H1 (cell line): ENCODE measurements around the gene MYLK. TPM values are rescaled to one million over a fixed set of nuclear protein-coding genes. Genes with fewer than 3 reads are reported as not detected.

ENCODE experiments used
- EP300 ChIP-seq, 2 experiments: IDR thresholded peaks; 1 replicate in 1 of 2; 2 replicates in 1 of 2; pipeline ENCODE4 v1.6.1; 2011 to 2012; ENCODE audit warnings: low read depth in 2 of 2, low read length in 2 of 2, mild to moderate bottlenecking in 2 of 2, borderline replicate concordance in 1 of 2, inconsistent platforms in 1 of 2, moderate library complexity in 1 of 2
- HDAC2 ChIP-seq, 2 experiments: fragments of 300-600 bp in 1 of 2; sonication (generic) in 1 of 2; IDR thresholded peaks; 2 replicates each; pipeline ENCODE4 v1.6.1; 2011 to 2012; ENCODE audit warnings: low read depth in 2 of 2, low read length in 2 of 2, mild to moderate bottlenecking in 2 of 2, moderate library complexity in 2 of 2, borderline replicate concordance in 1 of 2, inconsistent platforms in 1 of 2
- NRF1 ChIP-seq: IDR thresholded peaks from 2 replicates; pipeline ENCODE4 v1.6.1; 2011; ENCODE audit warnings: mild to moderate bottlenecking, low read depth, low read length, improper control_type of control experiment
- RXRA ChIP-seq: IDR thresholded peaks from 2 replicates; pipeline ENCODE4 v1.6.1; 2011; ENCODE audit warnings: low read depth, mild to moderate bottlenecking, low read length, moderate library complexity; ENCODE audit not compliant: insufficient read depth
- SIN3A ChIP-seq, 2 experiments: IDR thresholded peaks in 1 of 2; conservative IDR thresholded peaks in 1 of 2; 2 replicates each; pipeline ENCODE4 v1.6.1; 2011 to 2012; ENCODE audit warnings: low read length in 2 of 2, improper control_type of control experiment in 1 of 2, low read depth in 1 of 2, mild to moderate bottlenecking in 1 of 2
- SP4 ChIP-seq: IDR thresholded peaks from 2 replicates; pipeline ENCODE4 v1.6.1; 2012; ENCODE audit warnings: low read length, inconsistent platforms
- TAF7 ChIP-seq: optimal IDR thresholded peaks from 2 replicates; pipeline ENCODE3; 2011; ENCODE audit warnings: low read depth, mild to moderate bottlenecking, inconsistent platforms, low read length, moderate library complexity, borderline replicate concordance
- ZNF274 ChIP-seq: IDR thresholded peaks from 2 replicates; pipeline ENCODE4 v1.7.0; 2012; ENCODE audit warnings: low read length, borderline replicate concordance; ENCODE audit errors: extremely low read depth
- polyA plus RNA-seq, 7 experiments: library from polyadenylated mRNA; depleted of rRNA in 3 of 7; stranded (reverse) in 5 of 7; unstranded in 2 of 7; fragments of >200 nt in 5 of 7; fragments of 200-250 nt in 2 of 7; gene quantifications; 1 replicate in 5 of 7; 2 replicates in 1 of 7; 4 replicates in 1 of 7; pipeline versions ENCODE4 v1.2.1 to v1.2.3, GENCODE V29; 2011 to 2013; ENCODE audit warnings: missing spikeins in 2 of 7, mixed read lengths in 2 of 7
- total RNA-seq: library from RNA; stranded (reverse); fragmentation: NEBNext Ultra II Directional; extraction: Animal tissue kit (Norgen Biotek cat#: 25700); gene quantifications from 2 replicates; pipeline ENCODE4 v1.2.1, GENCODE V29; 2021

The MYLK gene
- total and polyA plus RNA-seq, 2 of the 8 experiments (the other 6 are each of a cell fraction or from before 2014, with no cell fraction given), result 11.6 to 21.3 TPM

- TF ChIP-seq ZNF274 (no peak), SIN3A (conservative IDR thresholded peaks at IDR 0.05 in 1 of 2, IDR thresholded peaks at IDR 0.05 in 1 of 2; ENCODE audit: low read depth in 1 of 2, low read length in 2 of 2) (no peak), RXRA (no peak), NRF1 (no peak), TAF7 (no peak), SP4 (no peak), EP300 (IDR thresholded peaks at IDR 0.05; ENCODE audit: borderline replicate concordance in 1 of 2, low read depth in 2 of 2, low read length in 2 of 2) (no peak), HDAC2 (IDR thresholded peaks at IDR 0.05; ENCODE audit: borderline replicate concordance in 1 of 2, low read depth in 2 of 2, low read length in 2 of 2) (no peak)
- TF ChIP-seq, all 59 proteins: peak for 0
These were observed 219.4 kb downstream of the MYLK start (continued) for GRCh38 chr3:123664753-123665152.
